NCI-H1092 (cell line): ENCODE data around the gene ADAM17.

ENCODE experiments used
- DNase-seq: peaks from one replicate; lab custom pipeline; 2025; lab: John Stamatoyannopoulos, UW

Gene ADAM17

DNA sequence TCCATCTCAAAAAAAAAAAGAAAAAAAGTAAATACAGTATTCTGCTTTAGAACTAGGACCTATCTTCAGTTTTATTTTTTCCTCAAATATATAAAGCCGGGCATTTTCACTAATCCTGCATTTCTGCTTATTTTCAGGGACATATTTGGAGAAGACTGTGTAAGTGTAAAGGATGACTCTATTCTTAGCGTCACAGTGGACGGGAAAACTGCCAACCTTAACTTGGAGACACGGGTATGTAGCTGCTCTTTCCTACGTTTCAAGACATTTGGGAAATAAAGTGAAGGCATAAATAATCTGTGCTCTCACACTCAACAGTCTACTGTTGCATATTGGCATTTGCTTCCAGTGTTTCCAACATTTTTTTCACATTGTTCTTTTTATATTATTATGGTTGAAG is 84.4 kb downstream of the ADAM17 start:
- no peak for DNase-seq

DNA sequence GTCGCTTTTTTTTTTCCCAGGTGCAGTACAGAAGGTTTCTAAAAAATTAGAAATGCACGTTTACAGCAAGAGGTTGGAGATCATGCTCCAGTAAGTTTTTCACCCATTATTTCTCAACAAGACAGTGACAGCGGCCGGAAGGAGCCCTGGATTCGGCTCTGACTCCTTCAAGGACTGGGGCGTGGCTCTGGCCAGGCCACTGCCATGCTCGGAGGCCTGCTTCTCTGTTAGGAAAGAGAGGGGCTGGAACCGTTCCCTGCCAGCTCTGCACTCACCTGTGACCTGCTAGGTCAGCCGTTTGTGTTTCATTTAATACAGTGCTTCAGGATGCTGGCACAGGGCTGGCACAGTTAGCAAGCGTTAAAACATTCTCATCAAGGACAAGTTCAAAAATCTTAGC is 87.9 kb downstream of the ADAM17 start:
- no peak for DNase-seq

DNA sequence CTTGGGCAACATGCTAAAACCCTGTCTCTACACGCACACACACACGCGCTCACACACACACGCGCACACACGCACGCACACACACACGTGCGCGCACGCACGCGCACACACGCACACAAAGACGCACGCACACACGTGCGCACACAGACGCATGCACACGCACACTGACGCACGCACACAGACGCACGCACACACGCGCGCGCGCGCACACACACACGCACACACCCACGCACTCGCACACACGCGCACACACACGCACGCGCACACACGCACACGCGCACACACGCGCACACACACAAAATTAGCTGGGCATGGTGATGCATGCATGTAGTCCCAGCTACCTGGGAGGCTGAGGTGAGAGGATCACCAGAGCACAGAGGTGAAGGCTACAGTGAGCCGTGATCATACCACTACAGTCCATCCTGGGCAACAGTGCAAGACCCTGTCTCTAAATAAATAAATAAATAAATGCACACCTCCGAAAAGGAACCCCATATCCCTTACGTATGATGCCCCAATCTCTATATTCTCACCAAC is 89.4 kb downstream of the ADAM17 start:
- no peak for DNase-seq

DNA sequence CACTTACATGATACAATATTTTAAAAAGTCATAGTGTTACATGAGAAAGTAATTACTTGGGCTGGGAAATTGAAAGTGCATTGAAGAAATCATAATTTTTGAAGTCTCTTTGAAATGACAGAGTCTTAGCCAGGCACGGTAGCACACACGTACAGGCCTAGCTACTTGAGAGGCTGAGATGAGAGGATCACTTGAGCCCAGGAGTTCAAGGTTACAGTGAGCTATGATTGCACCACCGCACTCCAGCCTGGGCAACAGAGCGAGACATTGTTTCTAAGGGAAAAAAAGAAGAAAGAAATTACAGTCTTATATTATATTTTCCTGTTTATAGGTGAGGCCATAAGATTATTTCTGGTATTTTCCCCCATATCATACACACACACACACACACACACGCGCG is 90.5 kb downstream of the ADAM17 start:
- no peak for DNase-seq

- no peak for DNase-seq
These were observed 92.0 kb downstream of the ADAM17 start for GRCh38 chr2:9463698-9464034.

DNA sequence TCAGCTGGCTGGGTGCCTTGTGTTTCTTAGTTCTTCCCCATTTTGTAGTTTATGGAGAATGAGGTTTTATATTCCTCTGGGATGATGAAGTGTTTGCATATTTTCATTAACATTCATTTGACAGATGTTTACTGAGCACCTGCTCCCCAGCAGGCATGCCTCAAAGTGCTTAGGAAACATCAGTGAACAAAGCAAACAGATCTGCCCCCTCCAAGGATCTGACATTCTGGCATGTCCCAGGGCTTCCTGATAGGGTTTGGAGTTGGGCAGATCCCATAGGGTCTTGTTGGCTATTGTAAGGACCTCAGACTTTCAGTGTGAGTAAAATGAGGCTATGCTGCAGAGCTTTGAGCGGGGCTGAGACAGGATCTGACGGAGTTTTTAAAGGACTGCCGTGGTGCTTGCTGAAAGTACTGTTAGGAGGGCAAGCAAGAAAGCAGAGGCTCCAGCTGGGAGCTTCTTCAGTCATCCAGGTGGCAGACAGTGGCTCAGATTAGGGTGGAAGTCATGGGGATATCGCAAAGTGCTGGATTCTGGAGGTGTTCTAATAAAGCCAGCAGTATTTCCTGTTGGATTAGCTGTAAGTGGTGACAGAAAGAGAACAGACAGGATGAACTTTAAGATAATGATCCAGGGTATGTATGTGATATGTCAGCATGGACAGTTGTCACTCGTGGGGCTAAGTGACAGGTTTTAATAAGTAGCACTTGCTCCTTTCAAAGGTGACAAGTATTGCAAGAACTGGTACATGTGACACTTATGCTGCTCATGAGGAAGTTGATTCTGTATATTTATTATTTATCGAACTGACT is 92.5 kb downstream of the ADAM17 start:
- DNase-seq = peak; percentile 6

GRCh38 chr2:9462313-9462712 is 93.3 kb downstream of the ADAM17 start:
- no peak for DNase-seq

DNA sequence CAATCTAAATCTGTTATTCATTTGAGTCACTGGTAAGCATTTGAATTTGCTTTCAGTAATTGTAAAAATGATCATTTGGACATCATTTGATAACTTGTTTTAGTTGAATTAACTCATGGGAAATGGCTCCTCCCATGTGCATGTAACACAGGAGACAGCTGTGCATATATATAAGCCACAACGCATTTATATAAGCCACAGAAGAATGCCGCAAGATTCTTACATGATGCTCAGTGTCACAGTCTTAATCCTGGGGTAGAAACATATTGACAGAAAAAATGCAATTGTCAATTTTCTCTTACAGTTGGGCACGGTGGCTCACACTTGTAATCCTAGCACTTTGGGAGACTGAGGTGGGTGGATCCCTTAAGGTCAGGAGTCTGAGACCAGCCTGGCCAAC is 94.6 kb downstream of the ADAM17 start:
- no peak for DNase-seq

DNA sequence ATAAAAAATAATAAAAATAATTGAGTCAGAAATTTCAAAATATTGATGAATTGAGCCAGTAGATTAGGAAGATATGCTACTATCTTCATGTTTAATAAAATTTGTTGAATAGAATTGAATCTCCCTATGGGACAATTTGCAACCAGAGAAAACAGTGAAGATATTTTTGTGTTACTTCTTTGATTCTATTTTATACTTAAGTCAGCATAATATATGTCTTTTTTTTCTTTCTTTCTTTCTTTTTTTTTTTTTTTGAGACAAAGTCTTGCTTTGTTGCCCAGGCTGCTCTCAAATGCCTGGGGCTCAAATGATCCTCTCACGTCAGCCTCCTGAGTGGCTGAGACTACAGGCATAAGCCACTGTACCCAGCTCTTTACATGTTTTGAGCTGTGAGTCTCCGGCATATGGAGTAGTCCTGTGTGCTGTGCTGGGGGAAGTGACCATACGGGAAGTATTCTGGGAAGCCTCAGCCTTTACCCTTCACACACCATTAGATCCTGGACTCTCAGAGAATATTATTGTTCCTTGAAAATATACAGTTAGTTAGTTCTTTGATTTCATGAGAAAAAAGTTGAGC is 95.1 kb downstream of the ADAM17 start:
- no peak for DNase-seq

GRCh38 chr2:9451231-9451630 is 104.4 kb downstream of the ADAM17 start:
- no peak for DNase-seq

DNA sequence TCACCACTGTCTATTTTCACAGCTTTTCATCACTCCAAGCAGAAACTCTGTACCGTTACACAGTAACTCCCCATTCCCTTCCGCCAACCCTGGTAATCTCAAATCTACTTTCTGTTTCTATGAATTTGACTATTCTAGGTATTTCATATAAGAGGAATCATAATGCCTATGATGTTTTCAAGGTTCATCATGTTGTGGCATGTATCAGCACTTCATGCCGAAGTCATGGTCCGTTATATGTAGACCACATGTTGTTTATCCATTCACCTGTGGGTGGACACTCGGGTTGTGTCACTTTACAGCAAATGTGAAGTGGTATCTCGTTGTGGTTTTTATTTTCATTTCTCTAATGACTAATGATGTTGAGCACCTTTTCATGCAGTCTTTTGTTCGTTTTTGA is 110.5 kb downstream of the ADAM17 start:
- DNase-seq = no peak

- DNase-seq = no peak
These were observed 112.1 kb downstream of the ADAM17 start for GRCh38 chr2:9443526-9443925.

GRCh38 chr2:9441556-9441955 is 114.1 kb downstream of the ADAM17 start:
- DNase-seq = no peak

DNA sequence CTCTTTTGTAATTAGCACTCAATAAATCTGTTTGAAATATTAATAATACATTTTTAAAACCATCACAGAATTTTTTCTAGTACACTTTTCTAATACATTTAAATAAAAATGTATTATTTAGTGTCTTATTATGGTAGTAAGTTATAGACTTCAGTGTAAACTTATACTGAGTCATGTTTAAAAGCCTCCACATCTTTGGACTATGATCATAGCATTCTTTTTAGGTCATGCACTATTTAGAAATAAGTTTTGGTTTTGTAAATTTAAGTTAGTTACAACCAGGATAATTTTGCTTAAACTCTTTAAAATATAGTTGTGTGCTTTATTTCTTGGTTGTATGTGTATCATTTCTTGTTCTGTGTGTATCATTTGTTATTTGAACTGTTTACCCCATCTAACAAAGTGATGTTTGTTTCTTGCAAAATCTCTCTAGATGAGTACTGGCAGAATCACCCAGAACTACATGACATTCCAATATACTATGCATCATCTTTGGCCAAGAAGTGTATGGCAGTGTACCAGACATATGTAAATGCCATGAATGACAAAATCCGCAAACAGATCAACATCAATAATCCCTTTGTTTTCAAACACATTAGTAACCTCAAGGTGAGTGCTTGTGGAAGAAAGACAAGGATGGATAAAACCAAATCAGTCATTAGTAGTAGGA is 115.4 kb downstream of the ADAM17 start:
- DNase-seq = no peak

GRCh38 chr2:9439536-9439935 is 116.1 kb downstream of the ADAM17 start:
- DNase-seq = no peak
